NCI-H146 (cell line): Measurements from ENCODE around the gene KRT71.
"Not testable (repeated sequence)": the region's sequence is repeated elsewhere in the genome, so short reads cannot be mapped to it uniquely, and the experiment has no call there.

Experiments used
- DNase-seq: peaks from one replicate; lab custom pipeline; 2025; lab: John Stamatoyannopoulos, UW

The KRT71 gene

GRCh38 chr12:52552681-52553195 lies at the start of gene KRT71:
Gene KRT71, minus strand, starts transcription at chr12:52553145. Its CDS starts 68 bp downstream, at chr12:52553077.
- DNase-seq = no peak

DNA sequence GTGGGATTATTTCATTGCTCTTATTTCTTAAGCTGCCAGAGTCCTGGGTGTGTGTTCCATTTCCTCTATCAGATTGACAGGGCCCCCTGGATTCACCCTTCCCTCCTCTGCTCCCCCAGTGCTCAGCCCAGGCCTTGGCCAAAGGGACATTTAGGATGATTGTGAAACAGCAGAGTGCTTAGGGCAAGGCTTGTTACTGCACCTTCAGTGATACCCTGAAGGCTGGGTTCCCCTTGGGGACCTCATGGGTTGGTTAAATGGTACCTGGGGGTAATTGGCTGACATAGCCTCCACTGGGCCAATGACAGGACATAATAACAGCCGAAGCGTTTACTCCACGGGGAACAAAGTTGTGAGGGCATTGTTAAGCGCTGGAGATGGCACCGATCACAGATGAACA lies 49.6 kb upstream of the KRT71 start:
- no peak for DNase-seq

GRCh38 chr12:52601671-52602070 lies 48.7 kb upstream of the KRT71 start:
- no peak for DNase-seq

- DNase-seq = no peak
Measured at GRCh38 chr12:52600941-52601481, 48.1 kb upstream of the KRT71 start, which contains the start of gene KRT72. Gene KRT72, minus strand, starts transcription at chr12:52601463. Its CDS starts 11 bp downstream, at chr12:52601452.

DNA sequence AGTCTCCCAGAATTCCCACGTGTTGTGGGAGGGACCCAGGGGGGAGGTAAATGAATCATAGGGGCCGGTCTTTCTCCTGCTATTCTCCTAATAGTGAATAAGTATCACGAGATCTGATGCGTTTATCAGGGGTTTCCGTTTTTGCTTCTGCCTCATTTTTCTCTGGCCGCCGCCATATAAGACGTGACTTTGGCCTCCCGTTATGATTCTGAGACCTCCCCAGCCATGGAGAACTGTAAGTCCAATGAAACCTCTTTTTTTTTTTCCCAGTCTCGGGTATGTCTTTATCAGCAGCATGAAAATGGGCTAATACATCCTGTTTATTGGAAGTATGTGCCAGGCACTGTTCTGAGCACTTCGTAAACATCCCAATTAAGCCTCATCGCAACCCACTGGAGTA lies 47.5 kb upstream of the KRT71 start:
- no peak for DNase-seq

GRCh38 chr12:52600071-52600470 lies 47.1 kb upstream of the KRT71 start:
- DNase-seq = no peak

- no peak for DNase-seq
Measured at GRCh38 chr12:52598966-52599365, 46.0 kb upstream of the KRT71 start.

DNA sequence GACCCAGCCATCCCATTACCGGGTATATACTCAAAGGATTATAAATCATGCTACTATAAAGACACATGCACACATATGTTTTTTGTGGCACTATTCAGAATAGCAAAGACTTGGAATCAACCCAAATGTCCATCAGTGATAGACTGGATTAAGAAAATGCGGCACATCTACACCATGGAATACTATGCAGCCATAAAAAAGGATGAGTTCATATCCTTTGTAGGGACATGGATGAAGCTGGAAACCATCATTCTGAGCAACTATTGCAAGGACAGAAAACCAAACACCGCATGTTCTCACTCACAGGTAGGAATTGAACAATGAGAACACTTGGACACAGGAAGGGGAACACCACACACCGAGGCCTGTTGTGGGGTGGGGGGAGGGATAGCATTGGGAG lies 41.3 kb upstream of the KRT71 start:
- DNase-seq = not testable (repeated sequence)

DNA sequence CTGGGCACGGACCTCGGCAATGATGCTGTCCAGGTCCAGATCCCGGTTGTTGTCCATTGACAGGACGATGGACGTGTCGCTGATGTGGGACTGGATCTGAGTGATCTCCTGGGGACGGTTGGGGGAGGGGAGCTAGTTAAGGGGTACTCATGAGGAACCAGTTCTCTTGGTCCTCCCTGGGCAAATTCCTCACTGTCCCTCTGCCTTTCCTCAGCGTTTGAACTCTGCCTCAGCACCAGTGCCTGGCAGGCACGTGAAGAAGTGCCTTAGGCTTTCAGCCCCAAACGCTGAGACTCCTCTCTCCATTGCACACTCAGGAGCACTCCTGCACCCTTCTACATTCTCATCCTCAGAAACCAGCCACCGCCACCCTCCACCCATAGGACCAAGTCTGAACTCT lies 38.6 kb upstream of the KRT71 start:
- DNase-seq = no peak

- DNase-seq = no peak
Measured at GRCh38 chr12:52590021-52590420, 37.1 kb upstream of the KRT71 start.

GRCh38 chr12:52587563-52587962 lies 34.6 kb upstream of the KRT71 start:
- no peak for DNase-seq

DNA sequence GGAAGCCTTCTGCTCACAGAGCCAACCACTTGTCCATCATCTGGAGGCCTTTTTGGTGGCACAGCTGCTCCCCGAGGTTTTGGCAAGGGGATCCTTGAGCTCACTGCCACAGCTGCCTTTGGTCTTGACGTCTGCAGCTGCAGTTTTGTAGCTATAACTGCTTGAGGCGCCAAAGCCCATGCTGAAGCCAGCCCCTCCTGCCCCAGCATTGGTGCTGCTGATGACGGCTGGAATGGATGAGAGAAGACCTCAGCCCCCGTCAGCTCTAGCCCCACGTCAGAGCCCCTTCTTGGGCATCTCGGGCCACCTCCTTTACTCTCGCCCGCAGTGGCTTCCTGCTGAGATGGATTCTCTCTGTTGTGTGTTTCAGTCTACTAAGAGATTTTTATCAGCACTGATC lies 33.0 kb upstream of the KRT71 start:
- no peak for DNase-seq

- DNase-seq = no peak
Measured at GRCh38 chr12:52585066-52585465, 32.1 kb upstream of the KRT71 start.

DNA sequence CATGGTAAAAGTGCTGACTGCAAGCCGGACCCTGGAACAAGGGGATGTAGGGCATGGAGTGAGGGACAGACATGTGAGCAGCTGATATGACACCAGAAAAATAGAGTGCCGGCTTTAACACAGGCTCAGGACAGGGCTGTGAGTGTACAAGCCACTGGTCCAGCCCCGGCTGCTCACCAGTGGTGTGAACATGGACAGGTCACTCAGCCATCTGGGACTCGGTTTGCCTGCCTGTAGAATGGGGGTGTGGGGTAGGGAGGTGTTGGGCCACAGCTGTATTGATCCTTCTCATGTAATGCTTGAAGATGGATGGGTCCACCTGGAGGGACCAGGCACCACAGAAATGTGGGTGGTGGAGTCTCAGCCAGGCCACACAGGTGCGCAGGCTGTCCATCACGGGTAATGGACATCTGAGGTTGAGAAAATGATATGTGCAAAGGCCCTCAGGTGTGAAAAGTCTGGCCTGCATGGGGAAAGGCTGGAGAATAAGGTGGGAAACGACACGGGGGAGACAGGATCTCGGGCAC lies 31.3 kb upstream of the KRT71 start:
- no peak for DNase-seq

- peak; percentile 35 for DNase-seq
Measured at GRCh38 chr12:52582971-52583456, 30.1 kb upstream of the KRT71 start.

GRCh38 chr12:52582486-52582885 lies 29.5 kb upstream of the KRT71 start:
- no peak for DNase-seq

- no peak for DNase-seq
Measured at GRCh38 chr12:52581481-52581880, 28.5 kb upstream of the KRT71 start.

- DNase-seq = no peak
Measured at GRCh38 chr12:52581066-52581465, 28.1 kb upstream of the KRT71 start.

GRCh38 chr12:52580496-52580895 lies 27.6 kb upstream of the KRT71 start:
- no peak for DNase-seq

GRCh38 chr12:52579468-52580465 lies 26.8 kb upstream of the KRT71 start:
- DNase-seq = no peak

DNA sequence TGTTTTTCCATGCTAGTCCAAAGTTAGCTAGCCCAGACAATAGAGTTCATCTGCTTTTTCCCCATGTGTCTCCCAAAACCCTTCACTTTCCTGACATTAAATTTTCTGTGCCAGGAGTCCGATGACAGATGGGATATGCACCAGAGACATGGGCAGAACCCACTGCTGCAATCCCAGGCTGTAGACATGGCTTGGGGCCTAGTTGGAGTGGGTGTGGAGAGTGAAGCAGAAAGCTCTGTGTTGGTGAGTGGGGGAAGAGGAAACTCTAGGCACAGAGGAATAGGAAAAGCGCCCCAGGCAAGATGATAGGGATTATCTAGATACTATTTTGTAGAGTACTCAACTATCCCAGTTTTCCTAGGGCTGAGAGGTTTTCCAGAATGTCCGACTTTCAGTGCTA lies 25.5 kb upstream of the KRT71 start:
- no peak for DNase-seq

- DNase-seq = no peak
Measured at GRCh38 chr12:52577316-52577715, 24.4 kb upstream of the KRT71 start.

DNA sequence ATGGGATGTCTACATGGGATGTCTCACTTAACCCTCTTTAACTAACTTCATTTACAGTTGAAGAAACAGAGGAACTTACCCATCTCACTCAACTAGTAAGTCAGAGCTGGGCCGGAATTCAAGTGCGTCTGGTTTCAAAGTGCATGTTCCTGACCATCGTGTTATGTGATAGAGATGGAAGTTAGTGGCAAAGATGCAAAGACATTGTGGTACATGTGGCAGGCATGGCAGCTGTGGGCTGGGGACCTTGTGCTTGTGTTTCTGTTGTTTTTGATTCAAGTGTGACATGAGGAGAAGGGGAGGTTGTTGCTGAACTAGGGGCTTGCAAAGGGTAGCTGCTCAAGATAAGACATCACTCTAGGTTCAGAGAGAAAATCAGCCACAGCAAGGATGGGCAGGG lies 23.0 kb upstream of the KRT71 start:
- no peak for DNase-seq
